T-helper 2 cell treated with Interferon-gamma antibody and Interleukin-4, amounts not matched to agents 5 μg/mL and 100 μg/mL, for 36 hours (primary cell): Measurements from ENCODE around the gene PHF13.

ENCODE experiments used
- DNase-seq: peaks from one replicate; pipeline ENCODE4 v3.0.0; 2021; ENCODE audit warnings: low spot score
- H3K27ac Mint-ChIP-seq: one replicate; pipeline ENCODE4 v1.8.0; 2021; ENCODE audit warnings: mild to moderate bottlenecking, mixed read lengths
- H3K27me3 Mint-ChIP-seq: one replicate; pipeline ENCODE4 v1.8.0; 2021; ENCODE audit warnings: low read depth, mixed read lengths
- H3K36me3 Mint-ChIP-seq: one replicate; pipeline ENCODE4 v1.8.0; 2021; ENCODE audit warnings: low read depth, mixed read lengths
- H3K4me1 Mint-ChIP-seq: one replicate; pipeline ENCODE4 v1.8.0; 2021; ENCODE audit warnings: low read depth, mixed read lengths
- H3K4me3 Mint-ChIP-seq: one replicate; pipeline ENCODE4 v1.8.0; 2022; ENCODE audit warnings: mild to moderate bottlenecking, moderate library complexity, mixed read lengths
- H3K9me3 Mint-ChIP-seq: one replicate; pipeline ENCODE4 v1.8.0; 2021; ENCODE audit warnings: mixed read lengths

PHF13 gene

GRCh38 chr1:6602669-6603237, 10.8 kb upstream of the PHF13 start, which contains the start of gene KLHL21:
KLHL21 (minus strand) TSS chr1:6602869; CDS start chr1:6602817, 52 bp downstream.
- Mint-ChIP-seq H3K36me3 (peaks cover 10% of the 10 kb centered on the region), H3K9me3 (no peaks in the 10 kb centered on the region), H3K27ac (peak within 1 kb of the TSS; percentile 98)

DNA sequence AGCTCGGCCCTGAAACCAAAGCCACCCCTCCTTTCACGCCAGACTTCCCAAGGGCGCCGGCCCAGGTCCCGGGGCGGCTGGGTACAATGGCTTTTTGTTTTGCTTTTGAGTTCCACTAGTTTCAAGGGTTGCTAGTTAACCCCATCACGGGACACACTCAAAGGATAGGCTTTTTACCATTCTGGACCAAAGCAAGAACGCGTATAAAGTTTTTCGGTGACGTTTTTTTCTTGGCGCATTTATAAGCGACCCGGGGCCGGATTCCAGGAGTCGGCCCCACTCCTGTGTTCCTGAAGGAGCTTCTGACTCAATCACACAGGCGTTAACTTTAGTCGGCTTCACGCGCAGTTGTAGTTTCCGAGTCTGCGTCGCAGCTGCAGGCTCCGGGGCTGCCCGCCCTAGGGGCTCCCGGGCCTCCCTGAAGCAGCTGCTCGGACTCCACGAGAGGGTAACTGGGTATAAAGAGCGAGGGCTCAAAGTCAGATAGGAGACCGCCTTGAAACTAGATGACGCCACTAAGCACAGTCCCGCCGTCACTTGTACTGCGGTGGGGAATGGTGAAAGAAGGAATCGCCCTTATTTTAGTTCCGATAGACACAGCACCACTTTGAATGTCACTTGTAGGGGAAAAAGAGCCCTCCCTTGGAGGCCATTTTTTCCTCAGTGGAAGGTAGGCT, 10.2 kb upstream of the PHF13 start:
- H3K4me3 Mint-ChIP-seq: peak overlapping the region; percentile 72

More at GRCh38 chr1:6602669-6603237, 10.8 kb upstream of the PHF13 start, which contains the start of gene KLHL21:
- peaks cover 21% of the 10 kb centered on the region for H3K4me1 Mint-ChIP-seq
- peaks cover 4% of the 10 kb centered on the region for H3K27me3 Mint-ChIP-seq
- DNase-seq: peak; percentile 93
- peak within 1 kb of the TSS; percentile 98 for H3K4me3 Mint-ChIP-seq

DNA sequence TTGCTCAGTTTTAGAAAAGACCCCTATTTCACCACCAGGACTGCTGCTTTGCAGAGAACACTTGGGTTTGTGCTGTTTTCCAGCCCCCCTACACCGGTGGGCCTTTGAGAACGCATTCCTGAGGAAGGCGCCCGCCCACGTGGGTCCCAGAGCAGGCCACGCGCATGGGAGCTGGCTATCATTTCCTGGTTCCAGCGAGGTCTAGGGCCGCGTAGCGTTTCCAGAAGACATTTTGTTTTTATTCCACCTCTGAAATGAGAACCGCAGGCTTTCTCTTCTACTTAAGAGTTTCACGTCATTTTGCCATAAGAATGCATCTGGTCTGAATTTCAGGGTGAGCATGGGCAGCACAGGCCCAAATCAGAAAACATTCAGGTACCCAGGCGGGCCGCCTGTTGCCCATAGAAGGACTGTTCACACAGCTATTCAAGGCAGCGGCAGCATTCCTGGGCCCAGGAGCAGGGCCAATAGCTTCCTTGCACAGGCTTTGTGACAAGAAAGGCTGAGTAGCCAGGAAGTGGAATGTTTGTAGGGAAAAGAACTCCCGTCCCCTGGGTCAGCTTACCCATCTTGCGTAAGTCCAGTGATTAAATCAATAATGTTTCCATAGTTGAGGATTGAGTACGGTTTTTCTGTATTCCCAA, 9.5 kb upstream of the PHF13 start:
- H3K36me3 Mint-ChIP-seq: peaks cover 10% of the 10 kb centered on the region
- no peaks in the 10 kb centered on the region for H3K9me3 Mint-ChIP-seq
- H3K27ac Mint-ChIP-seq: peak overlapping the region; percentile 94
- no peak for DNase-seq
- H3K27me3 Mint-ChIP-seq: peaks cover 6% of the 10 kb centered on the region
- H3K4me3 Mint-ChIP-seq: peak overlapping the region; percentile 72
- H3K4me1 Mint-ChIP-seq: peaks cover 21% of the 10 kb centered on the region

More for the DNA sequence above, 10.2 kb upstream of the PHF13 start:
- peaks cover 10% of the 10 kb centered on the region for H3K36me3 Mint-ChIP-seq
- H3K9me3 Mint-ChIP-seq: no peaks in the 10 kb centered on the region
- peak overlapping the region; percentile 94 for H3K27ac Mint-ChIP-seq
- H3K4me1 Mint-ChIP-seq: peaks cover 21% of the 10 kb centered on the region
- DNase-seq: peak; percentile 55
- H3K27me3 Mint-ChIP-seq: peaks cover 6% of the 10 kb centered on the region

DNA sequence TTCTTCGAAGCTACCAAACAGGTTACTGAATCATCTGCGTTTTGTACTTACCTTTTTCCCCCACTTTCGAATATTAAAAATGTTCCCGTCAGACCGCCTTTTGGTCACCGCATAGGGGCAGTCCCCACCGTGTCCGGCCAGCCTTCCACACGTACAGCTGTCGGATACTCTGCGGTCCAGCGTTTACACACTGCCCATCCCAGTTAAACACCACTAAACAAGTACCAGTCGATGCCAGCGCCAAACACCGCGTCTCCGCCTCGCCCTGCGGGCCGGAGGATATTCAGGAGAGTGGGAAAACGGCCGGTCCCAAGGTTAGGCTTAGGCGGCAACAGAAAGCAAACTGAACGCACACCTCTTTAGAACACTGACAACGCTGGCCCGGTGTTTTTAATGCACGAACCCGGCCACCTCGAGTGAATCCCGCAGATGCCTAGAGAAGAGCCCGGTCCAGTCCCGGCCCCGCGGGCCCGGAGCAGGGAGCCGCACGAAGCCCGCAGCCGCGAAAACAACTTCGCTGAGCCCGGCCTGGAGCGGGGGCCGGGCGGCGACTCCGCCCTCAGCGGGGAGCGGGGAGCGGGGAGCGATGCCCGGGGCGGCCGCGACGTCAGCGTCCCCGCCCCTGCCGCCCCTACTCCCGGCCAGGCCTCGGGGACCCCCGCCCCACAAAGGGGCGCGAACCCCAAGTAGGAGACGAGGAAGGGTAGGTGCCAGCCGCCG, 730 bp upstream of the PHF13 start:
- Mint-ChIP-seq H3K36me3 (peaks cover 9% of the 10 kb centered on the region), H3K27ac (peak overlapping the region; percentile 76), H3K27me3 (peaks cover 1% of the 10 kb centered on the region), H3K4me3 (peak overlapping the region; percentile 93), H3K4me1 (peaks cover 18% of the 10 kb centered on the region), H3K9me3 (no peaks in the 10 kb centered on the region)
- DNase-seq: no peak

- Mint-ChIP-seq H3K4me3 (peak overlapping the region; percentile 76), H3K4me1 (peaks cover 18% of the 10 kb centered on the region)
- DNase-seq: peak; percentile 67
Measured at GRCh38 chr1:6614019-6614928, 743 bp downstream of the PHF13 start.

GRCh38 chr1:6614929-6615785, 1.6 kb downstream of the PHF13 start:
- Mint-ChIP-seq H3K4me3 (peak overlapping the region; percentile 71), H3K9me3 (no peaks in the 10 kb centered on the region), H3K27ac (peak overlapping the region; percentile 79), H3K4me1 (peaks cover 18% of the 10 kb centered on the region), H3K27me3 (no peaks in the 10 kb centered on the region), H3K36me3 (peaks cover 22% of the 10 kb centered on the region)
- DNase-seq: peak; percentile 10

More at GRCh38 chr1:6614019-6614928, 743 bp downstream of the PHF13 start:
- Mint-ChIP-seq H3K27me3 (no peaks in the 10 kb centered on the region), H3K27ac (no peak overlapping the region), H3K9me3 (no peaks in the 10 kb centered on the region), H3K36me3 (peaks cover 14% of the 10 kb centered on the region)

- H3K27ac Mint-ChIP-seq: no peak overlapping the region
- H3K4me3 Mint-ChIP-seq: no peak overlapping the region
- H3K4me1 Mint-ChIP-seq: peaks cover 8% of the 10 kb centered on the region
- no peaks in the 10 kb centered on the region for H3K27me3 Mint-ChIP-seq
- DNase-seq: no peak
- H3K9me3 Mint-ChIP-seq: no peaks in the 10 kb centered on the region
- H3K36me3 Mint-ChIP-seq: peaks cover 32% of the 10 kb centered on the region
Measured at GRCh38 chr1:6619045-6619444, 5.5 kb downstream of the PHF13 start.

DNA sequence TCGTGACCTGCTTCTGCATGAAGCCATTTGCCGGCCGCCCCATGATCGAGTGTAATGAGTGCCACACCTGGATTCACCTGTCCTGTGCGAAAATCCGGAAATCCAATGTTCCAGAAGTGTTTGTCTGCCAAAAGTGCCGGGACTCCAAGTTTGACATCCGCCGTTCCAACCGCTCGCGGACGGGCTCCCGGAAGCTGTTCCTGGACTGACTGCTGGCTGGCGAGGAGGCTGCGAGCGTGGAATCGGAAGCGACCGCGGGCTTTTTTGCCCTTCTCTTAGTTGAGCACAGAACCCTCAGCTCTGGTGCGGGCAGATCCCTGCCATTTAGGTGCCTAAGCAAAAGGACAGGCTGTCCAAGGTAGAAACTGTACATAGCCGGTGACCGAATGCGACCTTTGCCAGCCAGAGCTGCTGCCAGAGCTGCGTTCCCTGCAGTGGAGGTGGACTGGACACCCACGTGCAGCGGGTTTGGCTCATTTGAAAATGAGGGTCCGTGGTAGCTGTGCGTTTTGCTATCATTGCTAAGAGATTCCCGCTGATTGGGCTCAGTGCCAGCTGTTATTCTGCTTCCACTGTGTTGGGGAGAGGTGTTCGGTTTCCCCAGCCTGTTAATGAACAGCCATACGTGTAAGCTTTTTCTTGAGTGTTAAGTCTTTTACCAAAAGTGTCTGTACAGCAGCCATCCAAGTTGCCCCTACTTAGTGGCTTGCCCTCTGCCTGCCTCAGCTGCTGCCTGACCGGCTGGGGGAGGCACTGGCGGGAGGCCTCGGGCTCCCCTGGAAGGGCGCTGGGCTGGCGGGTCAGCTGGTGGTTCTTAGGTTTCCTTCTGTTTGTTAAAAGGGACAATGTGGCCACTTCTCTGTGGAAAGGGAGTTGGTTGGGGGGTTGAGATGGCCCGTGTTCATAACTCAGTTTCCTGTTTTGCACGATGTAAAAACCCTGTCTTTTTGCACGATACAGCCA, 8.2 kb downstream of the PHF13 start:
- H3K36me3 Mint-ChIP-seq: peaks cover 33% of the 10 kb centered on the region
- no peak for DNase-seq
- H3K4me3 Mint-ChIP-seq: no peak overlapping the region
- no peak overlapping the region for H3K27ac Mint-ChIP-seq
- peaks cover 11% of the 10 kb centered on the region for H3K4me1 Mint-ChIP-seq
- no peaks in the 10 kb centered on the region for H3K27me3 Mint-ChIP-seq
- H3K9me3 Mint-ChIP-seq: no peaks in the 10 kb centered on the region

DNA sequence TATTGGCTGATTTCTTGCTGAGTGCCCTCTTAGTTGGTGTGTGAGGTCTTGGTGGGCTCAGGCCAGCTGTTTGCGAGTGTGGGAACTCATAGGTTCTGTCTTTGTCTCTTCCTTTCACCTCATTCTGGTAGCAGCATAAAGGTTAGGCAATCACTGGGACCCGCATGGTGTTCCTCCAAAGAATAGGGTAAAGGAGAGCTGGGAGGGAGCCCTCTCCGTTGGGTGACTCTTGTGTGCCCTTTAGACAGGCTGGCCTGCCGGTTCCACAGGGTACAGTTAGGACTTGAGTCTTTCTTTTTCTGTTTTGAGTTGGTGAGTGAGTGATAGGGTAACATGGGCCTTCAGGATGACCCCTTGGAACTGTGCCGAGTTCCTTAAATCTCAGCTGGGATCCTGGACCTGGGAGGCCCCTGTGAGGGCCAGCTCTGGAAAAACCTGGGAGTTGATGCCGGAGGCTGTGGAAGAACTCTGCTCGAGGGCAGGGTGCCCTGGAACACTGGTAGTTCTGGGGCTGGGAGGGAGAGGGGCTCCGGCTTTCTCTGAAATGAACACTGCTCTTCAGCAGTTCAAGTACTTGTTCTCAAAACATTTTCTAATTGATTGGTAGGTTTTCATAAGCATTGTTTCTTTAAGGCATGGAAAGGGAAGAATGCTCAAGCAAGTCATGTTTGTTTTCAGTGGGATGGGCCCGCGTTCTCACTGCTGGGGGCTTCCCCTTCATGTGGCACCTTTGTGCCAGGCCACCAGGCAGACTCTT, 9.0 kb downstream of the PHF13 start:
- DNase-seq: no peak
- Mint-ChIP-seq H3K27me3 (no peaks in the 10 kb centered on the region), H3K9me3 (no peaks in the 10 kb centered on the region), H3K36me3 (peaks cover 36% of the 10 kb centered on the region), H3K4me3 (no peak overlapping the region), H3K27ac (peak overlapping the region; percentile 57), H3K4me1 (peaks cover 12% of the 10 kb centered on the region)

GRCh38 chr1:6623269-6623965, 9.9 kb downstream of the PHF13 start:
- Mint-ChIP-seq H3K36me3 (peaks cover 37% of the 10 kb centered on the region), H3K4me3 (no peak overlapping the region), H3K4me1 (peaks cover 15% of the 10 kb centered on the region), H3K27me3 (no peaks in the 10 kb centered on the region), H3K27ac (peak overlapping the region; percentile 17), H3K9me3 (no peaks in the 10 kb centered on the region)
- no peak for DNase-seq
